ENCODE results near the gene TEX10. TPM values are rescaled to one million over a fixed set of nuclear protein-coding genes. Genes with fewer than 3 reads are reported as not detected.

TEX10 gene
- polyA plus RNA-seq, 1 donor from 2014 or later, result 30.5 TPM

- Histone ChIP-seq H4K20me1 (ENCODE audit: insufficient read depth) (no peaks in the 10 kb centered on the region), H2AFZ (ENCODE audit: low read depth, low read length) (no peak overlapping the region), H3F3A (ENCODE audit: insufficient read depth, low read length, poor library complexity, severe bottlenecking) (no peaks in the 10 kb centered on the region), H3K4me2 (ENCODE audit: low read length) (no peak overlapping the region), H3K27me3 (ENCODE audit: insufficient read depth, low read depth, low read length) (no peaks in the 10 kb centered on the region), H3K9me3 (ENCODE audit: low read length) (no peaks in the 10 kb centered on the region), H3K9me2 (ENCODE audit: insufficient read depth, low read length) (no peaks in the 10 kb centered on the region), H3K79me2 (replicated peaks; ENCODE audit: insufficient read depth, low read length) (peaks cover 31% of the 10 kb centered on the region), H3K9ac (ENCODE audit: low read length) (no peak overlapping the region), H3K27ac (ENCODE audit: low read length) (no peak overlapping the region), H3K36me3 (ENCODE audit: insufficient read depth, low read length) (no peaks in the 10 kb centered on the region), H3K4me3 (ENCODE audit: low read length) (no peak overlapping the region)
- TF ChIP-seq RAD21 (conservative IDR thresholded peaks at IDR 0.05), result no peak
- TF ChIP-seq EP300 (conservative IDR thresholded peaks at IDR 0.05; ENCODE audit: poor library complexity, severe bottlenecking), result no peak
- no peak for TF ChIP-seq REST (IDR thresholded peaks at IDR 0.05; ENCODE audit: borderline replicate concordance)
- no peak for TF ChIP-seq CTCF (IDR thresholded peaks at IDR 0.05; ENCODE audit: poor library complexity, severe bottlenecking)
- TF ChIP-seq TAF1 (IDR thresholded peaks at IDR 0.05; ENCODE audit: low read depth), result no peak
- TF ChIP-seq EZH2 (IDR thresholded peaks at IDR 0.05; ENCODE audit: borderline replicate concordance, insufficient read depth, low read length, poor library complexity, severe bottlenecking), result no peak
- TF ChIP-seq SMC3 (conservative IDR thresholded peaks at IDR 0.05; ENCODE audit: poor library complexity), result no peak
Observed at GRCh38 chr9:100354121-100354800, 1.5 kb upstream of the TEX10 start.

GRCh38 chr9:100352201-100352726, 478 bp downstream of the TEX10 start:
- H3K36me3 ChIP-seq (ENCODE audit: insufficient read depth, low read length), result no peaks in the 10 kb centered on the region
- H2AFZ ChIP-seq (ENCODE audit: low read depth, low read length), result peak overlapping the region; percentile 46
- H3K27me3 ChIP-seq (ENCODE audit: insufficient read depth, low read depth, low read length), result no peaks in the 10 kb centered on the region
- no peaks in the 10 kb centered on the region for H3F3A ChIP-seq (ENCODE audit: insufficient read depth, low read length, poor library complexity, severe bottlenecking)
- peak overlapping the region; percentile 90 for H3K4me3 ChIP-seq (ENCODE audit: low read length)
- no peaks in the 10 kb centered on the region for H3K9me3 ChIP-seq (ENCODE audit: low read length)
- H3K9ac ChIP-seq (ENCODE audit: low read length), result peak overlapping the region; percentile 78
- H3K4me2 ChIP-seq (ENCODE audit: low read length), result peak overlapping the region; percentile 87
- no peaks in the 10 kb centered on the region for H3K9me2 ChIP-seq (ENCODE audit: insufficient read depth, low read length)
- TF ChIP-seq SMC3 (conservative IDR thresholded peaks at IDR 0.05; ENCODE audit: poor library complexity) (no peak), REST (IDR thresholded peaks at IDR 0.05; ENCODE audit: borderline replicate concordance) (no peak), TAF1 (IDR thresholded peaks at IDR 0.05; ENCODE audit: low read depth) (no peak), POLR2AphosphoS5 (IDR thresholded peaks at IDR 0.05) (no peak), CTCF (IDR thresholded peaks at IDR 0.05; ENCODE audit: poor library complexity, severe bottlenecking) (no peak), EZH2 (IDR thresholded peaks at IDR 0.05; ENCODE audit: borderline replicate concordance, insufficient read depth, low read length, poor library complexity, severe bottlenecking) (no peak), RAD21 (conservative IDR thresholded peaks at IDR 0.05) (no peak), EP300 (conservative IDR thresholded peaks at IDR 0.05; ENCODE audit: poor library complexity, severe bottlenecking) (no peak), MXI1 (conservative IDR thresholded peaks at IDR 0.05; ENCODE audit: poor library complexity, severe bottlenecking) (no peak)
- no peaks in the 10 kb centered on the region for H4K20me1 ChIP-seq (ENCODE audit: insufficient read depth)
- peaks cover 44% of the 10 kb centered on the region for H3K79me2 ChIP-seq (replicated peaks; ENCODE audit: insufficient read depth, low read length)
- H3K27ac ChIP-seq (ENCODE audit: low read length), result peak overlapping the region; percentile 26
